Measurements from ENCODE around the gene PRKCE. TPM values are rescaled to one million over a fixed set of nuclear protein-coding genes. Genes with fewer than 3 reads are reported as not detected.

The PRKCE gene
- total and polyA plus RNA-seq, 2 donors (not counting 3 experiments of a cell fraction or from before 2014, with no cell fraction given), result 27.9 to 33.9 TPM

GRCh38 chr2:45974056-45974455 lies 322.6 kb downstream of the PRKCE start:
- Histone ChIP-seq H4K20me1 (replicated peaks; ENCODE audit: control insufficient read depth, extremely low read depth, insufficient read depth, low read length) (no peaks in the 10 kb centered on the region), H2AFZ (ENCODE audit: low read depth, low read length) (no peak overlapping the region), H3K9me1 (replicated peaks; ENCODE audit: control insufficient read depth, extremely low read depth, insufficient read depth, low read length) (no peaks in the 10 kb centered on the region), H3K4me2 (ENCODE audit: insufficient read depth, low read length) (no peak overlapping the region), H3K36me3 (ENCODE audit: control insufficient read depth in 2 of 2, extremely low read depth in 1 of 2, insufficient read depth in 2 of 2, low read length in 2 of 2) (no peaks in the 10 kb centered on the region), H3K27me3 (ENCODE audit: control insufficient read depth in 2 of 2, insufficient read depth in 2 of 2, low read length in 2 of 2) (no peaks in the 10 kb centered on the region), H3K79me2 (ENCODE audit: control insufficient read depth, insufficient read depth, low read length) (no peaks in the 10 kb centered on the region), H3K27ac (ENCODE audit: insufficient read depth, low read depth, low read length) (no peak overlapping the region), H3K4me3 (replicated peaks in 1 of 3; ENCODE audit: insufficient read depth in 1 of 3, low read depth in 1 of 3, low read length in 3 of 3) (no peak overlapping the region), H3K9me3 (replicated peaks; ENCODE audit: control insufficient read depth, insufficient read depth, low read length) (no peaks in the 10 kb centered on the region), H3K4me1 (ENCODE audit: control insufficient read depth, extremely low read depth, insufficient read depth, low read length) (no peaks in the 10 kb centered on the region), H3K9ac (replicated peaks; ENCODE audit: extremely low read depth, insufficient read depth, low read length) (no peak overlapping the region)
- dilution Hi-C loops (cut with MboI; ENCODE audit: extremely low pct_ligation_motif_present, low sequenced_read_pairs), result no loop called here
- DNase-seq (ENCODE audit: low read depth, low spot score), result no peak
- no peak for FAIRE-seq
- ChIA-PET CTCF (no interaction called here), POLR2A (no interaction called here)
- TF ChIP-seq GATA2 (IDR thresholded peaks at IDR 0.05; ENCODE audit: insufficient read depth, insufficient read length, low read depth, low read length), result no peak
- no peak for TF ChIP-seq POLR2A (IDR thresholded peaks at IDR 0.05; ENCODE audit: low read depth, low read length)
- no peak for TF ChIP-seq CTCF (IDR thresholded peaks at IDR 0.05; ENCODE audit: extremely low read depth in 1 of 2, insufficient read depth in 1 of 2, low read depth in 1 of 2, low read length in 2 of 2)
- TF ChIP-seq MAX (IDR thresholded peaks at IDR 0.05; ENCODE audit: insufficient read depth, insufficient read length), result no peak
- no peak for TF ChIP-seq POLR2AphosphoS5 (IDR thresholded peaks at IDR 0.05; ENCODE audit: insufficient read depth, low read depth, low read length)
- TF ChIP-seq FOS (IDR thresholded peaks at IDR 0.05; ENCODE audit: borderline replicate concordance, insufficient read depth, low read length), result no peak
- TF ChIP-seq JUN (IDR thresholded peaks at IDR 0.05; ENCODE audit: borderline replicate concordance, insufficient read depth, insufficient read length, low read depth), result no peak
- no peak for TF ChIP-seq MYC (IDR thresholded peaks at IDR 0.05; ENCODE audit: low read depth, low read length)
- no peak for TF ChIP-seq EZH2 (IDR thresholded peaks at IDR 0.05; ENCODE audit: borderline replicate concordance, low read depth, low read length, severe bottlenecking)
- BruUV-seq (replicated peaks), result no TSS peak
- intact Hi-C loops (cut with micrococcal nuclease), result no loop called here
